Vagina (tissue), 2 donors: ENCODE results near the gene CUL9.

ENCODE experiments used
- CTCF ChIP-seq, 3 experiments: fragments of 450-650 bp in 2 of 3; fragments of 200-600 bp in 1 of 3; sonication (generic) in 1 of 3; IDR thresholded peaks; one replicate each; pipeline ENCODE4 v1.5.1; 2017 to 2019; ENCODE audit warnings: antibody characterized with exemption in 3 of 3, mild to moderate bottlenecking in 2 of 3, moderate library complexity in 2 of 3
- POLR2A ChIP-seq, 2 donors: fragments of 450-650 bp; IDR thresholded peaks; one replicate each; pipeline ENCODE4 v1.6.1; 2017; ENCODE audit warnings: antibody characterized with exemption in 2 of 2, mild to moderate bottlenecking in 2 of 2, moderate library complexity in 2 of 2
- POLR2AphosphoS5 ChIP-seq, 2 donors: sonication (generic); formaldehyde crosslinking; IDR thresholded peaks; one replicate each; pipeline ENCODE4 v1.9.0; 2017; ENCODE audit warnings: antibody characterized with exemption in 2 of 2, mild to moderate bottlenecking in 2 of 2, low read depth in 1 of 2; ENCODE audit not compliant: insufficient read depth in 1 of 2

DNA sequence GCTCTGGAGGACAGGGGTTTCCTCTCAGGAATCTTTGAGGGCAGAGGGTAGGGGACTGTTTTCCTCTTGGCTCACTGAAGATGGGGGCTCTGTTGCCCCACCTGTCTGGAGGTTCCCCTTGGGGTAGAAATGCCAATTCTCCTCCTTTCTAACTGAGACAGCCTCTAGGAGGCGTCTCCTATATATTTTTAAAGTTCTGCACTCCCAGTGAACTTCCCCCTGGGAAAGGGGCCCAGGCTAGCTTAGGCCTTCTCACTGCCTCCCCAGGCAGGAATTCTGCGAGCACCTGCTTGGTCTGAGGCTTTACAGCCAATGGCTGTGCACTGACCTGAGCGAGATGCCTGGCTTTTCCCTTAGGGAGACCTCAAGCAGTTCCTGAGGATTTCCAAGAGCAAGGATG is 35.7 kb upstream of the CUL9 start:
- no peak for TF ChIP-seq CTCF (IDR thresholded peaks at IDR 0.05)
- no peak for TF ChIP-seq POLR2A (IDR thresholded peaks at IDR 0.05)
- no peak for TF ChIP-seq POLR2AphosphoS5 (IDR thresholded peaks at IDR 0.05; ENCODE audit: insufficient read depth in 1 of 2, low read depth in 1 of 2)
